Type B pancreatic cell (in vitro differentiated cells): ENCODE measurements around the gene ATXN10. TPM values are rescaled to one million over a fixed set of nuclear protein-coding genes. Genes with fewer than 3 reads are reported as not detected.

ENCODE experiments used
- DNase-seq: peaks from one replicate; pipeline ENCODE4 v3.0.0; 2021; ENCODE audit warnings: mixed read lengths; ENCODE audit not compliant: unreplicated experiment; ENCODE audit errors: extremely low spot score
- H3K27ac Mint-ChIP-seq: 2 replicates; pipeline ENCODE4 v1.8.0; 2021; ENCODE audit warnings: mild to moderate bottlenecking, mixed read lengths
- H3K27me3 Mint-ChIP-seq: 2 replicates; pipeline ENCODE4 v1.8.0; 2021; ENCODE audit warnings: mixed read lengths
- H3K36me3 Mint-ChIP-seq: 2 replicates; pipeline ENCODE4 v1.8.0; 2021; ENCODE audit warnings: mixed read lengths
- H3K4me1 Mint-ChIP-seq: one replicate; pipeline ENCODE4 v1.8.0; 2021; ENCODE audit warnings: mixed read lengths; ENCODE audit not compliant: unreplicated experiment
- H3K4me3 Mint-ChIP-seq: 2 replicates; pipeline ENCODE4 v1.8.0; 2021; ENCODE audit warnings: mild to moderate bottlenecking, mixed read lengths
- H3K9me3 Mint-ChIP-seq: 2 replicates; pipeline ENCODE4 v1.8.0; 2021; ENCODE audit warnings: mixed read lengths
- CTCF ChIP-seq: fragments of 200-600 bp; sonication (generic); conservative IDR thresholded peaks from 2 replicates; pipeline ENCODE4 v1.5.0; 2021; ENCODE audit warnings: antibody characterized with exemption, mild to moderate bottlenecking
- total RNA-seq: library from RNA; stranded (reverse); gene quantifications from 2 replicates; pipeline ENCODE4 v1.2.1, GENCODE V29; 2021; ENCODE audit warnings: low replicate concordance

The ATXN10 gene
- total RNA-seq, 1 donor from 2014 or later: 182 TPM

DNA sequence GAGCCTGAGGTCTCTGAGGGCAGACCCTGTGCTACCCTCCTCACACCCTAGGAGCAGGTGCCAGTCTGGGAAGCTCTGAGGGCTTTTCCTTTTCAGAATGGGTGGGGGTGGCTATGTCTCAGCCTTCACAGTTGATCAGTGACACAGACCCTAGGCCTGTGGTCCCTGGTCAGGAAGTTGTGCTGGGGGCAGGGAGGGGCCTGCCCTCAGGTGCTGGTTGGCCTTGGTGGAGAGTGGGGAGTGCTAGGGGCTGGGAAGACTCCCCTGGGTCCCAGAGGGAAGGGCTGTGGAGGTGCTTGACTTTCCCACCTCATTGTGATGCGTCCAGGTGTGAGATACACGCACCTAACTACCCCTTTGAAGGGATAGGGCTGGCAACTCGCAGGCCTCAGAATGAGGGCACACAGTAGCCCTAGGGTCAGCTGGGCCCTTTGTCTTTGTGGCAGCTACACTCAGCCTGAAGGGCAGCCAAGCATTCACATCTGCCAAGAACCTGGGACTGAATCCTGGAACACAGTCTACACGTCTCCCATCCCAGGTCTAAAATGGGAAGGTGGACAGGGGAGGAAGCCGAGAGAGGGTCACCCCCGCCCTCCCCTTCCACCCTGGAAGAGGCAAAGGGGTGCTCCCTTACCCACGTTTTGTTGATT is 31.2 kb upstream of the ATXN10 start:
- DNase-seq: peak; percentile 48
- TF ChIP-seq CTCF: no peak
- Mint-ChIP-seq H3K27ac (no peak overlapping the region), H3K4me3 (no peak overlapping the region), H3K9me3 (no peaks in the 10 kb centered on the region), H3K27me3 (peaks cover 32% of the 10 kb centered on the region), H3K36me3 (no peaks in the 10 kb centered on the region), H3K4me1 (peaks cover 21% of the 10 kb centered on the region)

- Mint-ChIP-seq H3K4me3 (no peak overlapping the region), H3K27me3 (peaks cover 36% of the 10 kb centered on the region), H3K36me3 (no peaks in the 10 kb centered on the region), H3K27ac (no peak overlapping the region), H3K4me1 (peaks cover 21% of the 10 kb centered on the region), H3K9me3 (no peaks in the 10 kb centered on the region)
- DNase-seq: peak; percentile 65
- TF ChIP-seq CTCF: no peak
Observed at GRCh38 chr22:45640941-45641621, 30.6 kb upstream of the ATXN10 start.

DNA sequence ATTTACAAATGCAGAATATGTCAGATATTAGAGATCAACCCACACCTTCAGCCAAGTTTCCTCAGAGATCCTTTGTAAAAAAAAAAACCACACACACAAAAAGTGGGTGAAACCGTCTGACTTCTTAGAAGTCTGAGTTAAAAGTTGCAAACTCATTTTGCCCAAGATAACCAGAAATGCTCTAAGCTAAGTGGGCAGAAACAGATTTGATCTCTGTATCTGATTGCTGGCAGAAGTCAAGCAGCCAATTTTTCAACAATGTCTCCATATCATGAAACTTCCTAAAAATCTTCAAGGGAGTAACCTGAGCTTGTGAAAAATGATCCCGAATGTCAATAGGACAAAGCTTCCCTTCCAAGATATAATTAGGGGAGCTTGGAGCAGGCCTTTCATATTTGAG is 28.6 kb upstream of the ATXN10 start:
- no peak for TF ChIP-seq CTCF
- Mint-ChIP-seq H3K27me3 (peaks cover 39% of the 10 kb centered on the region), H3K9me3 (no peaks in the 10 kb centered on the region), H3K36me3 (no peaks in the 10 kb centered on the region), H3K27ac (peak overlapping the region; percentile 34), H3K4me1 (peaks cover 21% of the 10 kb centered on the region), H3K4me3 (no peak overlapping the region)
- no peak for DNase-seq

- DNase-seq: peak; percentile 37
- Mint-ChIP-seq H3K9me3 (no peaks in the 10 kb centered on the region), H3K4me3 (no peak overlapping the region), H3K4me1 (peaks cover 16% of the 10 kb centered on the region), H3K27me3 (peaks cover 39% of the 10 kb centered on the region), H3K36me3 (no peaks in the 10 kb centered on the region), H3K27ac (no peak overlapping the region)
- TF ChIP-seq CTCF: no peak
Observed at GRCh38 chr22:45644714-45645113, 26.9 kb upstream of the ATXN10 start.

- Mint-ChIP-seq H3K4me3 (no peak overlapping the region), H3K27me3 (peaks cover 41% of the 10 kb centered on the region), H3K36me3 (no peaks in the 10 kb centered on the region), H3K4me1 (peaks cover 16% of the 10 kb centered on the region), H3K27ac (no peak overlapping the region), H3K9me3 (no peaks in the 10 kb centered on the region)
- DNase-seq: no peak
- no peak for TF ChIP-seq CTCF
Observed at GRCh38 chr22:45645150-45645525, 26.5 kb upstream of the ATXN10 start.
